ENCODE measurements around the gene LHFPL4.

Gene LHFPL4

GRCh38 chr3:9468460-9468859, 85.2 kb downstream of the LHFPL4 start:
- no peak for DNase-seq

GRCh38 chr3:9467451-9467850, 86.2 kb downstream of the LHFPL4 start:
- DNase-seq, result no peak

- DNase-seq, result no peak
Observed at GRCh38 chr3:9455596-9456131, 98.0 kb downstream of the LHFPL4 start.

GRCh38 chr3:9452417-9452816, 101.2 kb downstream of the LHFPL4 start:
- no peak for DNase-seq

GRCh38 chr3:9450991-9451390, 102.6 kb downstream of the LHFPL4 start:
- DNase-seq, result no peak

- DNase-seq, result no peak
Observed at GRCh38 chr3:9450126-9450525, 103.5 kb downstream of the LHFPL4 start.

- no peak for DNase-seq
Observed at GRCh38 chr3:9448643-9449042, 105.0 kb downstream of the LHFPL4 start.
